SH-SY5Y (cell line): ENCODE results near the gene ATP7A.

Source experiments
- GATA2 ChIP-seq: IDR thresholded peaks from 2 replicates; pipeline ENCODE4 v1.6.1; 2011; ENCODE audit warnings: mild to moderate bottlenecking, low read depth, low read length
- GATA3 ChIP-seq: IDR thresholded peaks from 2 replicates; pipeline ENCODE4 v1.6.1; 2011; ENCODE audit warnings: low read depth, mild to moderate bottlenecking, low read length, moderate library complexity

- no peak for TF ChIP-seq GATA3
- no peak for TF ChIP-seq GATA2
Observed at GRCh38 chrX:78064152-78064551, 153.7 kb downstream of the ATP7A start.
